SK-N-SH (cell line): ENCODE results near the gene PTAR1.

ENCODE experiments used
- CTCF ChIP-seq: fragments of 200-600 bp; sonication (generic); IDR thresholded peaks from 2 replicates; pipeline ENCODE4 v1.6.1; 2017; ENCODE audit warnings: antibody characterized with exemption, mild to moderate bottlenecking, moderate library complexity
- FOXM1 ChIP-seq: IDR thresholded peaks from 2 replicates; pipeline ENCODE4 v1.4.0; 2012; ENCODE audit warnings: low read depth, mild to moderate bottlenecking
- GABPA ChIP-seq: IDR thresholded peaks from 2 replicates; pipeline ENCODE4 v1.4.0; 2012; ENCODE audit warnings: low read depth, mild to moderate bottlenecking
- POLR2AphosphoS5 ChIP-seq: IDR thresholded peaks from 2 replicates; pipeline ENCODE4 v1.6.1; 2012; ENCODE audit warnings: low read depth, low read length
- RXRA ChIP-seq: IDR thresholded peaks from 2 replicates; pipeline ENCODE4 v1.4.0; 2012; ENCODE audit warnings: low read depth, mild to moderate bottlenecking, borderline replicate concordance

DNA sequence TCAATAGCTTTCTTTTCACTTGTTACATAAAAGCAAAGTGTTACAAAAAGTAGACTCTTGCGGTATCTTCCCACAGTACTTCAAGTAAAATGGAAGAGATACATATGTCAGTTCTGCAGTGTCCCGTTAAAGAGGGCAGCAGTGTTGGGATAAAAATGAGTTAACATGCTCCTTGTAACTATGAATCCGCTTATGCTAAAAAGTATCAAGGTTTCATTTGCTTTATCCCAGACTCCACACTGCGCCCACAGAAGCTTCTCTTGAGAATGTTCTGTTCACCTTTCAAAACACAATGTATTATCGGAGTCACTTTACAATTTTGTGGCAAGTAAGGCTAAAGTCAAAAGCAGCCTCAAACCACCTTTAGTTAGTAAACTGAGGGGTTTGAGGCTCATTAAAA is 790 bp downstream of the PTAR1 start:
- TF ChIP-seq CTCF (no peak), RXRA (no peak), FOXM1 (no peak), POLR2AphosphoS5 (no peak), GABPA (no peak)
